Psoas muscle (tissue), 8 donors: ENCODE data around the gene GHRH. TPM values are rescaled to one million over a fixed set of nuclear protein-coding genes. Genes with fewer than 3 reads are reported as not detected.

Source experiments
- ATAC-seq, 4 donors: fragments of 200-7000 bp; cut with Tn5 transposase; one replicate each; pipeline ENCODE4 v1.9.1; 2020; ENCODE audit warnings: moderate library complexity in 3 of 4, mild to moderate bottlenecking in 2 of 4
- DNase-seq, 2 donors: peaks; one replicate each; pipeline ENCODE4 v3.0.0-alpha.2; 2020
- H3K27ac ChIP-seq: fragments of 200-600 bp; one replicate; pipeline ENCODE4 v1.8.0; 2022
- H3K27me3 ChIP-seq, 3 donors: fragments of 200-600 bp in 1 of 3; one replicate each; pipeline versions ENCODE4 v1.6.1 to v1.8.0; 2013 to 2022; ENCODE audit warnings: low read length in 2 of 3, mild to moderate bottlenecking in 2 of 3, moderate library complexity in 1 of 3; ENCODE audit not compliant: insufficient read depth in 3 of 3
- H3K36me3 ChIP-seq, 2 donors: fragments of 200-600 bp in 1 of 2; one replicate each; pipeline versions ENCODE4 v1.6.1 to v1.8.0; 2013 to 2022; ENCODE audit warnings: low read depth in 1 of 2, mild to moderate bottlenecking in 1 of 2, moderate library complexity in 1 of 2; ENCODE audit not compliant: insufficient read depth in 1 of 2
- H3K4me1 ChIP-seq: fragments of 200-600 bp; one replicate; pipeline ENCODE4 v1.8.0; 2022
- H3K4me3 ChIP-seq: fragments of 200-600 bp; one replicate; pipeline ENCODE4 v1.8.0; 2022; ENCODE audit warnings: mild to moderate bottlenecking
- H3K9me3 ChIP-seq: fragments of 200-600 bp; one replicate; pipeline ENCODE4 v1.8.0; 2022
- WGBS, 3 donors: extraction: QIAGEN DNeasy Blood & Tissue Kit; methylation state at CpG; one replicate each; pipeline versions ENCODE4 v1.1.6 to v1.1.7; 2013; 5-methylcytosine and 5-hydroxymethylcytosine counted together
- intact Hi-C, 2 donors: fragments of 100-400 bp; cut with DNase I; formaldehyde crosslinking; loops; one replicate each; pipeline versions ENCODE4 v1.11.0 to v1.14.2; 2022
- polyA plus RNA-seq, 3 donors: library from polyadenylated mRNA; stranded (reverse); fragments of 200-250 nt; gene quantifications; one replicate each; pipeline ENCODE4 v1.2.3, GENCODE V29; 2013
- total RNA-seq, 4 donors: library from RNA; stranded (reverse); fragmentation: NEBNext Ultra II Directional in 2 of 4; extraction: Animal tissue kit (Norgen Biotek cat#: 25700) in 2 of 4; gene quantifications; one replicate each; pipeline versions ENCODE4 v1.2.1 to v1.2.4, GENCODE V29; 2021 to 2023
- TF ChIP-seq, protein P1 (sequence below): fragments of 200-600 bp; IDR thresholded peaks from one replicate; pipeline ENCODE4 v1.8.0; 2022; ENCODE audit warnings: antibody characterized with exemption
- donor health status: healthy with polysubstance abuse.
- donor health status: DM: no; HTN: no; CAD: no; lungs with moderate emphysema.
- donor health status: Bipolar disorder and iron deficiency.
- donor health status: healthy.
- donor health status: DM: yes; HTN: yes; CAD: no.
- donor health status: DM: no; HTN: no; CAD: no.
- donor health status: DM: no; HTN: no; CAD: no.
- donor health status: DM: yes; HTN: yes; CAD: no.

The GHRH gene
- total and polyA plus RNA-seq, 7 donors, result not detected

DNA sequence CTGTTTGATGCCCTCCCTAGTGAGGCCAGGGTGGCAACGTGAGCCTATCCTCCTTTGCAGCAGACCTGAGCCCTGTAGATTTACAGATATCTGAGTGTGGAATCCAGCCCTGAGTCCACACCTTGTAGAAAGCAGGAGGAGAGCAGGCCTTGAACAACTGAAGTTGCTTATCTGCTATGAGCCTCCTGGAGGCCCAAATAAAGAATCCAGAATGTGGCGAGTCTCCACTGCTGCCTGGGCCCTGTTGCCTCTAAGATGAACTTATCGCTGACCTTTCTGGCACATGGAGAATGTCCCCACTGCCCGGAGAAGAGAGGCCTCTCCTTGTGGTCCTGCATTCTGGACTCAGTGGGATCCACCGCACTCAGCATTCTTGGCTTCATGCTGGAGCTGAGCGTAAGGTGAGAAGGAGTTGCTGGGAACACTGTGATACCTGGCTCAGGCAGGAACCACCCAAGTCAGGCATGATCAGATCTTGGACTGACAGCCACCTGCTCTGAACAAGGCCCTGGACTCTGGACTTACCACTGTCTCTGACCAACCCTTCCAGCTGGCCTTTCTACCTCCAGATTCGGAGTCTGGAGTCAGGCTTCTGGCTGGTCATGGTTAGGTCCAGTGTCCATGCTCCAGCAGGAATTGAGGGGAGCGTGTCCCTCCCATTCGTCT, 22.0 kb upstream of the GHRH start:
- TF ChIP-seq, protein P1, sequence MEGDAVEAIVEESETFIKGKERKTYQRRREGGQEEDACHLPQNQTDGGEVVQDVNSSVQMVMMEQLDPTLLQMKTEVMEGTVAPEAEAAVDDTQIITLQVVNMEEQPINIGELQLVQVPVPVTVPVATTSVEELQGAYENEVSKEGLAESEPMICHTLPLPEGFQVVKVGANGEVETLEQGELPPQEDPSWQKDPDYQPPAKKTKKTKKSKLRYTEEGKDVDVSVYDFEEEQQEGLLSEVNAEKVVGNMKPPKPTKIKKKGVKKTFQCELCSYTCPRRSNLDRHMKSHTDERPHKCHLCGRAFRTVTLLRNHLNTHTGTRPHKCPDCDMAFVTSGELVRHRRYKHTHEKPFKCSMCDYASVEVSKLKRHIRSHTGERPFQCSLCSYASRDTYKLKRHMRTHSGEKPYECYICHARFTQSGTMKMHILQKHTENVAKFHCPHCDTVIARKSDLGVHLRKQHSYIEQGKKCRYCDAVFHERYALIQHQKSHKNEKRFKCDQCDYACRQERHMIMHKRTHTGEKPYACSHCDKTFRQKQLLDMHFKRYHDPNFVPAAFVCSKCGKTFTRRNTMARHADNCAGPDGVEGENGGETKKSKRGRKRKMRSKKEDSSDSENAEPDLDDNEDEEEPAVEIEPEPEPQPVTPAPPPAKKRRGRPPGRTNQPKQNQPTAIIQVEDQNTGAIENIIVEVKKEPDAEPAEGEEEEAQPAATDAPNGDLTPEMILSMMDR, result no peak
- intact Hi-C loops, result no loop called here
- H3K36me3 ChIP-seq, result no peaks in the 10 kb centered on the region
- no peaks in the 10 kb centered on the region for H3K9me3 ChIP-seq
- DNase-seq (no peak), ATAC-seq (no peak)
- no peaks in the 10 kb centered on the region for H3K27me3 ChIP-seq
- no peak overlapping the region for H3K4me3 ChIP-seq
- WGBS, 3 donors, result 87 to 93% (median 90%) methylated on average over 9 of the region's 9 CpGs
- peaks cover 4% of the 10 kb centered on the region for H3K4me1 ChIP-seq
- H3K27ac ChIP-seq, result no peak overlapping the region

DNA sequence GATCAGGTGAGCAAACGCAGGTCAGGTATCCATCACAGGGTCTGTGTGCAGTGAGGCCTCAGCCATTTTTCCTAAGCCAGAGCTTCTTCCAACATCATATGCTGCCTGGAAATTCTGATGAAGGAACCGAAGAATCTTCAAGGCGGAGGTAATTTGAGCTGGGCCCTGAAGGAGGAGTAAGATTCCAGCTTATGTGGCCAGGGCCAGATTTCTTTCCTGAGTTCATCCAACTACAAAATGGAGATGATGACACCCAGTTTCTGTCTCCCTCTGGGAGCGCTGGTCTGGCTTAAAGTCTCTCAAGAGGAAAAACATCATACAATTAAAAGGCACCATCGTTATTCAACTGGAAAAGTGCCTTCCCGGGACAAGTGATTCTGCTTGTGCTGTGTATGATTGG, 20.9 kb upstream of the GHRH start:
- DNase-seq (no peak), ATAC-seq (no peak)
- 50 to 65% (median 61%) methylated on average over 6 of the region's 6 CpGs for WGBS, 3 donors
- TF ChIP-seq, protein P1, result no peak
- H3K27ac ChIP-seq, result no peak overlapping the region
- peaks cover under 1% of the 10 kb centered on the region for H3K4me1 ChIP-seq
- intact Hi-C loops, result no loop called here
- H3K4me3 ChIP-seq, result no peak overlapping the region
- no peaks in the 10 kb centered on the region for H3K36me3 ChIP-seq
- no peaks in the 10 kb centered on the region for H3K27me3 ChIP-seq
- H3K9me3 ChIP-seq, result no peaks in the 10 kb centered on the region

DNA sequence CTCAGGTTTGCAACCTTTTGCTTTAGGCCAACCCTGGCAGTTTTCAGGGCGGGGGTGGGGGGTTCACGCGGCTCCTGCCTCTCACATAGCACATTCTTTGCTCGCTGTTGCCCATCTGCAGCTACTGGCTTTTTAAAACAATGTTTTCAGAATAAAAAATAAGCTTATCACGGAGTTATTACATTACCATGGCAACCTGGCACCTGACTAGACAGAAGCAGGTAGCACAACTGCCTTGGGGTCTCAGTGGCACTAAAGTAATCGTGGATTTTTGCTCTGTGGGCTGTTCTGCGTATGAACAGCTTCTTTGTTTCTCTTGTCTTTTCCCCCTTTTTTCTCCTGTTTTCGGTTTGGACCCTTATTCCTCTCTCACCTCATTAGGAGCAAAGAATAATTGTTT, 18.8 kb upstream of the GHRH start:
- ATAC-seq, result no peak
- no peaks in the 10 kb centered on the region for H3K9me3 ChIP-seq
- H3K4me1 ChIP-seq, result peaks cover 10% of the 10 kb centered on the region
- no peak for DNase-seq
- H3K36me3 ChIP-seq, result no peaks in the 10 kb centered on the region
- no peak overlapping the region for H3K27ac ChIP-seq
- TF ChIP-seq, protein P1, result no peak
- intact Hi-C loops, result no loop called here
- H3K27me3 ChIP-seq, result no peaks in the 10 kb centered on the region
- 80 to 88% (median 83%) methylated on average over 8 of the region's 8 CpGs for WGBS, 3 donors
- H3K4me3 ChIP-seq, result no peak overlapping the region

DNA sequence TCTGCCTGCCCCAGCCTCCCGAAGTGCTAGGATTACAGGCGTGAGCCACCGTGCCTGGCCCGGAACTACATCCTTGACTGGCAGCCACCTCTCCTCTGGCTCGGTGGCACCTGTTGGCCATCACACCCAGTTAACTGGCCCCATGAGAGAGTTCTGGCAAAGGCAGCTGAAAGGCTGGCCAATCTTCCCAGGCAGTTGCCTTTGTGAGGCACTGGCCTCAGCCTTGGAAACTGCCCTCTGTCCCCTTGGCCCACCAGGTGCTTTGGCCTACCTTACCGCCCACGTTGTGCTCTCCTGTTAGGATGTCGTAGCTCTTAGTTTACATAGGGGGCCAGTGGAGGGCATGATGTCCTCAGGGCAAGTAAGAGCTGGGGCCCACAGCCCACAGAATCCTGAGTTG, 18.2 kb upstream of the GHRH start:
- DNase-seq, result no peak
- H3K27me3 ChIP-seq, result no peaks in the 10 kb centered on the region
- intact Hi-C loops, result no loop called here
- no peak overlapping the region for H3K27ac ChIP-seq
- no peaks in the 10 kb centered on the region for H3K9me3 ChIP-seq
- no peak overlapping the region for H3K4me3 ChIP-seq
- TF ChIP-seq, protein P1, result no peak
- WGBS, 3 donors, result 17 to 36% (median 20%) methylated on average over 7 to 8 of the region's 8 CpGs
- peaks cover 10% of the 10 kb centered on the region for H3K4me1 ChIP-seq
- peak in 2 of 4 donors; percentile 44 to 52 for ATAC-seq
- H3K36me3 ChIP-seq, result no peaks in the 10 kb centered on the region
